NCI-H146 treated with DMSO at 0.1 percent for 48 hours (cell line): ENCODE measurements around the gene VPS51.

Experiments
- DNase-seq: peaks from one replicate; lab custom pipeline; 2025; ENCODE audit not compliant: unreplicated experiment; lab: John Stamatoyannopoulos, UW

The VPS51 gene

DNA sequence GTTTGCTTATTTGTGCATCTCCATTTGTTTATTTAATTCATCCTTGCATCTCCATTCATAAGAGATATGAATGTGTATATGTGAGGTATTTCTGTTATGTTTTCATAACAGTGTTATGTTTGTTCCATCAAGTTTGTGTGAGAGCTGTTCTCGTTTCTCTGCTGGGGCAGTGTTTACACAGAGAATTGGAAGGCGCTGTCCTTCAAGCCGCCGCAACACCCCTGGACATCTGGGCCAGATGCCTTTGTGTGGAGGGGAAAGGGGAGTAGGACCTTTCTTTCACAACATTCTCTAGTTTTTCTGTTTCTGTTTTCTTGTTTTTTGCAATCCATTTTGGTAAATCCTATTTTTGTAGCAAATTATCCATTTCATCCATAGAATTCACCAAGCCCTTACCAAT, 8.6 kb downstream of the VPS51 start:
- DNase-seq: no peak

DNA sequence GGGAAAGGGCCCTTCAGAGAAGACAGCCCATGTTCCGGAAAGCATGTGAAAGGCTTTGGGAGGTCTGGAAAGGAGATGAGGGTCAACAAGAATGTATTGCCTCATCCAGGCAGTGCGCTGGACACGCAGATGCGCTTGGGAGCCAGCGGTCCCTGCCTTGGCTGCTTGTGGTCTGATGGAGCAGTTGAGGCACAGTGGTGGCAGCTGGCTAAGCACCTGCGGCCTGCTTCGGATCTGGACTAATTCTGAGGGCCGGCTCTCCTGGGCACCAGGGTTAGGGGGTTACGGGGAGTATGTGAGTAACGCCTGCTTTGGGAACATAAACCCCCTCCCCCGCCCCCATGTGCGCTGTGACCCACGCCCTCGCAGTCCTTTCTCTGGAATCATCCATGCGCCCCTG, 11.1 kb downstream of the VPS51 start:
- no peak for DNase-seq

GRCh38 chr11:65107751-65108468, 11.9 kb downstream of the VPS51 start:
- DNase-seq: no peak

- no peak for DNase-seq
These were observed 12.6 kb downstream of the VPS51 start for GRCh38 chr11:65108469-65109123.

- DNase-seq: no peak
These were observed 13.5 kb downstream of the VPS51 start for GRCh38 chr11:65109231-65110198.

DNA sequence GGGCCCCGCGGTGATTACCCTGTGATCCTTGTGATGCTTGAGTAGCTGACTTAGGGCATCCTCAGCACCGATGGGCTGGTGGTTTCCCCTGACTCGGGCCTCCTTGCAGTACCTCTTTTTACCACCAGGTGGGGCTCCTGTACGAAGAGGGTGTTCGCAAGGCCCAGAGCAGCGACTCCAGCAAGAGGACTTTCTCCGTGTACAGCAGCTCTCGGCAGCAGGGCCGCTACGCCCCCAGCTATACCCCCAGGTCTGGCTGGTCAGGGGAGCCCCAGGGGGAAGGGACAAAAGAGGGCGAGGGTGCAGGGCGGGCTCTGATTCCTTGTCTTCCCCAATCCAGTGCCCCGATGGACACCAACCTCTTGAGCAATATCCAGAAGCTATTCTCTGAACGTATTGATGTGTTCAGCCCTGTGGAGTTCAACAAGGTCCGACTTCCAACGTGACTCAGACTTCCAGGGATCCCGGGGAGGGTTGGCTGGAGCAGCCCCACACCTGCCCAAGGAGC, 14.4 kb downstream of the VPS51 start:
- peak; percentile 70 for DNase-seq

- no peak for DNase-seq
These were observed 15.2 kb downstream of the VPS51 start for GRCh38 chr11:65111159-65111743.

- peak; percentile 91 for DNase-seq
These were observed 15.9 kb downstream of the VPS51 start, which contains the start of gene TM7SF2 for GRCh38 chr11:65111744-65112545. TSS of gene TM7SF2 (plus strand) at chr11:65111872. CDS start at chr11:65112016, 144 bp downstream.

- peak; percentile 57 for DNase-seq
These were observed 16.7 kb downstream of the VPS51 start for GRCh38 chr11:65112546-65113360.

GRCh38 chr11:65113361-65113756, 17.3 kb downstream of the VPS51 start:
- no peak for DNase-seq

- DNase-seq: no peak
These were observed 17.8 kb downstream of the VPS51 start for GRCh38 chr11:65113839-65114238.

- DNase-seq: no peak
These were observed 18.6 kb downstream of the VPS51 start for GRCh38 chr11:65114538-65115171.

DNA sequence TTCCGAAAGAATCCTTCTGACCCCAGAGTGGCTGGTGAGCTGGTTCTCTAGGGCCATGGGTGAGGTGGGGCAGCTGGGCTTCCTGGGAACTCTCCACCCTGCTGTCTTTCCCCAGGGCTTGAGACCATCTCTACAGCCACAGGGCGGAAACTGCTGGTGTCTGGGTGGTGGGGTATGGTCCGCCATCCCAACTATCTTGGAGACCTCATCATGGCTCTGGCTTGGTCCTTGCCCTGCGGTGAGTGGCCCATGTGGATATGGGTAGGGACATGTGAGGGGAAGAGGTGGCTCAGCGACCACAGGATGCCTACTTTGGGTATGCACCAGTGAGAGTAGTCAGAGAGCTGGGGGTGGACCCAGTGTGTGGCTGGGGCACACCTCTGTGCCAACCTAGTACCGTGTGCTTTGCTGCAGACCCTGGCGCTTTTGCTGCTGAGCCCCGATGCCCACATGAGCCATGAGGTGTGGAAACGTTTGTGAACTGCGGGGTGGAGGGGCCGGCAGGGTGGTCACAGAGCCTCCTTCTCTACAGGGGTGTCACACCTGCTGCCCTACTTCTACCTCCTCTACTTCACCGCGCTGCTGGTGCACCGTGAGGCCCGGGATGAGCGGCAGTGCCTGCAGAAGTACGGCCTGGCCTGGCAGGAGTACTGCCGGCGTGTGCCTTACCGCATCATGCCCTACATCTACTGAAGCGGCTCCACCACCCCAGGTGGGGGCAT, 19.5 kb downstream of the VPS51 start:
- DNase-seq: no peak

- peak; percentile 27 for DNase-seq
These were observed 20.6 kb downstream of the VPS51 start for GRCh38 chr11:65116370-65117205.

DNA sequence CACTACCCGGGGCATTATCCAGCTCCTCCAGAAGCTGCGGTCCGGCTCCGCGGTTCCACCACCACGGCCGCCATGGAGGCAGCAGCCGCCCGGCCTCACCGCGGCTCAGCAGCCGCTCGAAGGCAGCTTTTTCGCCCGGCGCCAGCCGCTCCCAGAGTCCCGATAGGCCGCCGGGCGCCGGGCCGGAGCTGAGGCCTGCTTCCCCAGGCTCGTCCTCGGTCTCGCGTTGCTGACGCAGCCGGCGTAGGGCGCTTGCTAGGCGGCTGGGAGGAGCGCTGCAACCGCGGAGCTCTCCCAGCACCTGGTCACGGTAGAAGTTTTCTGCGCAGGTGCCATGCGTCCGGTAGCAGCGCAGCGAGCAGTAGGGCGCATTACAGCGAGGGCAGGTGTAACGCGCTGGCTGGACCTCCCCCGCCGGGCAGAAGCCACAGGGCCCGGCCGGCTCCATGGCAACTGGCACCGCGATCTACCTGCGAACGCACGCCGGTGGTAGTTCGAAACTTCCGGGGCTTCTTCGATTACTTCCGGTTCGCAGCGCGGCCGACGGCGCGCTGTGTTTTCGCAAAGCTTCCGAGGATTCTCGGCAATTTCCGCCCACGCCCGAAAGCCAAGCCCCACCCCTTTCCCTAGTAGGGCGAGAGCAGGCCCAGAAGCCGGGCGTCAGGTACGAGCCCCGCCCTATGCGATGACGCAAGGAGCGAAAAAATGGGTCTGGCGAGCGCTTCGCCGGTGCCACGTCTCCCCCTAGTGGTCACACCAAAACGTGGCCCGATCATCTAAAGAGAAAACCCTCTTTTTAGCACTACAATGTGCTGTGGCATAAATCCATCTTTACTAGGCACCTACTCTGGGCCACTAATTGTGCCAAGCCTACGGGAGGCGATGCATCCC, 21.4 kb downstream of the VPS51 start, which contains the start of gene ZNHIT2:
TSS of gene ZNHIT2 (minus strand) at position 496 of the 891 bp plus-strand sequence. CDS start at position 448, 48 bp downstream.
- DNase-seq: peak; percentile 97
